MV-4-11 (cell line): ENCODE measurements around the gene OSBP2.

ENCODE experiments used
- DNase-seq: peaks from one replicate; lab custom pipeline; 2025; lab: John Stamatoyannopoulos, UW

Gene OSBP2

DNA sequence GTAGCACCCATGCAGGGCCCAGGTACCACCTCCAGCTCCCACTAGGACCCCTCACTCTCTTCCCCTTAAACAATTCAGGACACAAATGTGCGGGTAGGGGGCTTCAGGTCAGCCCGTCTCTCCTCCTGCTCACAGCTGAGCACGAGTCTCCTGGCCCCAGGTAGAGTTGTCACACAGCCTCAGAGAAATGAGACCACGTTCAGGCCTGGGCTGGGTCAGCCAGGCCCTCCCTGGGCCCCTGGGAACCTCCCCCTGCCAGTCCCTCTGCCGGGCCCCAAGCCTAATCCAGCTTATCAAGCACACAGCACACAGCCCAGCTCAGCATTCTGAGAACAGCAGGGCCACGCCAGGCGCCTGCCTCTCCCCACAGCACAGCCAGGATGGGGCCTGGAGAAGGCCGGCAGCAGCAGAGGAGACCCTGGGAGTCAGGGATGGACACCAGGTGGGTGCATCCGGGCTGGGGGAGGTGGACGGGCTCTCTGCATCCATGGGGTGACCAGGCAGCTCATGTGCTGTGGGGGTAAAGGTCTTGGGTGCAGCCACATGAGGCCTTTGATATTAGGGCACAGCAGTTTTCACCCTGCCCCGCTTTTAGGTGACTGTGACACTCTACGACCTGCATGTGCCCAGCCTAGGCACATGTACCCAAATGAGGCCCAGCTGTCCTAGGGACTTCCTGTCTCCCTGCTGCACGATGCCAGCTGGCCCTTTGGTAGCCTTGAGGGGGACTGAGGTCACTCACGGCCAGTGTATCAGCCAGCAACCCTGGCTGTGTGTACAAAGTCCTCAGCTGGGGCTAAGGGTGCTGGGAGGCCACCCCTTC lies 186.9 kb downstream of the OSBP2 start:
- no peak for DNase-seq

DNA sequence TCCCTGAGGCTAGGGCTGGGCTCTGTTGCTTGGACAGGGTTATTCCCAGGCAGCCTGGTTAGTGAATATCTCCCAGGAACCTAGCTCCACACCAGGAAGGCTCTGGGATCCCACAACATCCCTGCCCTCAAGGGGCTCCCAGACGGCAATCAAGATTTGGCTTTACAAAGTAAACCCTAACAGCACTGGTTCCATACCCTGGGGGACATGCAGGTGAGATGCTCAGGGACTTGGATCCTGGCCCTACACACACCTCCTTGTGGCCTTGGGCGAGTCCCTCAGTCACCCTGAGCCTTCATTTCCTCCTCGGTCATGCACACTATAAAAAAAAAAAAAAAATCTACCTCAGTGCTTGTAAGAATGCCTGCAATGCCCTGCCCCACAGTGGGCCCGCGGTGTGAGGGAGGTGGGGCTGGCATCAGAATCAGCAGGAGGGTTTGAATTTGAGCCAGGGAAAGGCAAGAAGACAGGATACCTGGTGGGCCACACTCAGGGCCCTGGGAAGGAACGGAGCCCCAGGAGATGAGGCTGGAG lies 187.6 kb downstream of the OSBP2 start:
- DNase-seq = no peak

DNA sequence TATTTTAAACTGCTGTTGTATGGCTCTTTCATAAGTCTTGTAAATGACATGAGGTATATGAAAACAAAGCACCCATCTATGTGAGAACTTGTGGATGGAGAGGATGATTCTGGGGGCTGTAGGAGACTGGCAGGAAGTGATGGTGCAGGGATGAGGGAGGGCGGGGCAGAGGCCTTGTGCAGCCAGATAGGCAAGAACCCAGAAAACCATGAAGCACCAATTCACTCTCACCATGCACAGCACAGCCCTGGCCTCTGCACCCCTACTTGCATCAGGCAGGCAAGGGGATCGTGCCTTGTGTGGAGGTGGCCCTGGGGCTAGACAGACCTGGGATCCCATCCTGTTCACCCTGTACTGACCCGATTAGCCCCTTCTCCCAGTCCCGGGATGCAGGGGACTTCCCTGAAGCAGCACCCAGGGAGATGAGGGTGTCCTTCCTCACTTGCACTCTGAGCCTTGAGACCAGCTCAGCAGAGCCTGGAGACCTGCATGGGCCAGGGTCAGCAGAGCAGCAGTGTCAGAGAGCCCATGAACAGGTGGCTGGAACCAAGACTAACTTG lies 188.4 kb downstream of the OSBP2 start:
- no peak for DNase-seq

DNA sequence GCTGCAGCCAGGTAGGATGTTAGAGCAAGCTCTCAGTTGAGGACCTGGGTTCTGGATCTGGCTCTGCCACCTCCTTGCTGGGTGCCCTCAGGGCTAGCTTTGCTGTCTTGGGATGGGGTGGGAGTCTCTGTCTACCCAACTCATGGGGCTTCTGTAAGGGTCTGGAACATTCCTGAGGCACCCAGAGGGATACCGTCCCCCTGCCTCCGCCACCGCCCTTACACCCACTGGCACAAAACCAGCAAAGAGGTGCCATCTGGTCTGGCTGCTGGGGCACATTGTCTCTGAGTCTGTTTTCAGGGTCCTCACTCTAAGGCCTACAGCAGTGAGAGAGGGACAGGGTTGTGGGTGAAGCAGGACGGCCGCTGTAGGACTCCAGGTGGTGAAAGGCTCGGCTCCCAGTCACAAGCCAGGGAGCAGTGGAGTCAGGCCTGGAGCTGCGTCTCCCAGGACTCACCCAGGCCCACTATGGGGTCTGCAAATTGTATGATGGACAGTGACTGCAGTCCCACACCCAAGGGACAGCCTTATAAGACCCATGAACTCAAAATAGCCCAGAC lies 189.0 kb downstream of the OSBP2 start:
- no peak for DNase-seq

DNA sequence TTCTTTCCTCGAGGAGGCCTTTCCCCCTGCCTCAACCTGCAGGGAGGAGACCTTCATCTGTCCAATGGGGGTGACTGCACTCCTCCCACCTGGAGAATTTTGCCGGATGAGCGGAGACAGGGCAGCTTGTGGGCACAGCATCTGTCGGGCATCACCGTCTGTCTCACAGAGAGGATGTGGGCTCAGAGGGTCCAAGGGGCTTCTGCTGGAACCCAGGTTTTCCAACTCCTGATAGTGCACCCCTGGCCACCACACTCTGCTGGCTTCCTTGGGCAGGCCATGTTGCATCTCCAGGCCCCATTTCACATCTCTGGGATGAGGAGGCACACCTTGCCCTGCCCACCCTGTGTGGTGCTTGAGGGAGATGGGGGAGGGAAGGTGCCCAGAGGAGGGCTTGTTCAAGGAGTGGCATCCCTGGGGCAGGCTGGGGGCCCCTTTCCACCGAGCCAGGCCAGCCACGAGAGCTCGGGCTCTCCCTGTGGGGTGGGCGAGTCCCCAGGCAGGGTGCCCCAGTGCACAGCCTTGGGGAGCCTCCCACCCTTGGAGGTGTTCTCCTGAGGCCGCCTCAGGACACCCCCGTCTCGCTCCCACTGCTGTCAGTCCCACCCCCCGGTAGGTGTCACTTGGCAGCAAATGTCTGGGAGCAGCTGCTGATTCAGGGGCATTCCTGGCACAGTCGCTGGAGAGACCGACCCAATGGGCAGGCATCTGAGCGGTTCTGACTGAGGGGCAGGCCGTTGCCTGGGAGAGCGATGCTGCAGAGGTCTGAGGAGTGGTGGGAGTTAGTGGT lies 189.7 kb downstream of the OSBP2 start:
- DNase-seq = no peak

DNA sequence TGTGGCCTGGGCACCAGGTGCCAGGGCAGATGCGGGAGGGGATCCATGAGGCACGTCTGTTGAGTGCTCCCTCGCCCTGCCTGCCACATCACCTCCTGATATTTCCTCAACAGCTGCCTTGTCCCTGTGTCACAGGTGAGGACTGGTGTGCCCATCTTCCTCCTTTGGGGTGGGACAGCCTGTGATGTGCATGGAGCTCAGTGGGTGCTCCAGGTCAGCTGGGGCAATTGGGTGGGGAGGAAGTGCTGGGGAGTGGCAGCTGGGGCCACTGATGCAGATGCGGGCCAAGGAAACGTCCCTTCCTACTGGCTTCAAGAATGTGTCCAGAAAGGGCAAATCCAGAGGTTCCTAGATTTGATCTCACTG lies 190.3 kb downstream of the OSBP2 start:
- DNase-seq = no peak

DNA sequence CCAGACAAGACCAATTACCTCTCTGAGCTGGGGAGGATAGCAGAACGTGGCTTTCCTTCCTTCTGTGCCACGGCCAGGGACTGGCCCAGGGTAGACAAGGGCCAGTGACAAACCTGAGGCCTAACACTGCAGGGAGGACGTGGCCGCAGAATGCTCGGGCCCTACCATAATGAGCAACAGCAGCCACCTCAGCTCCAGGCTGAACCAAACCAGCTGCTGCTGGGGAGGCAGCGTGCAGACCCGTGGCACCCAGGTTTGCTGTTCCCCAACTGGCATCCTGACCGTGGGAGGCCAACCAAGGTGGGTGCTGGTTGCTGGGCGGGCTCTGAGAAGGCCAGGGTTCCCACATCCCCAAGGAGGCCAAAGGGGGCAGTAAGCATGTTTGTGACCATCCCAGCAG lies 190.9 kb downstream of the OSBP2 start:
- no peak for DNase-seq

DNA sequence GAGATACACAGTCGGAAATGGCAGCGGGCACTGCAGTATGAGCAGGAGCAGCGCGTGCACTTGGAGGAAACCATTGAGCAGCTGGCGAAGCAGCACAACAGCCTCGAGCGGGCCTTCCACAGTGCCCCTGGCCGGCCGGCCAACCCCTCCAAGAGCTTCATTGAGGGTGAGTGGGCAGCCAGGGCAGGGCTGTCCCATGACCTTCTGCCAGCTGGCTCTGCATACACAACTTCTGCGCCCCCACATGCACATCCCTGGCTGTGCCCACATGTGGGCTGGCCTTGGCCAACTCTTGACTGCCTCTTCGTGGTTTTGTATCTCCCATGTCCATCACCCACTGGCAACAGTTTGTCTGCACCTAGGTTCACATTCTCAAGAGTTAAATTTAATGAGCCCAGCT lies 192.8 kb downstream of the OSBP2 start:
- no peak for DNase-seq

DNA sequence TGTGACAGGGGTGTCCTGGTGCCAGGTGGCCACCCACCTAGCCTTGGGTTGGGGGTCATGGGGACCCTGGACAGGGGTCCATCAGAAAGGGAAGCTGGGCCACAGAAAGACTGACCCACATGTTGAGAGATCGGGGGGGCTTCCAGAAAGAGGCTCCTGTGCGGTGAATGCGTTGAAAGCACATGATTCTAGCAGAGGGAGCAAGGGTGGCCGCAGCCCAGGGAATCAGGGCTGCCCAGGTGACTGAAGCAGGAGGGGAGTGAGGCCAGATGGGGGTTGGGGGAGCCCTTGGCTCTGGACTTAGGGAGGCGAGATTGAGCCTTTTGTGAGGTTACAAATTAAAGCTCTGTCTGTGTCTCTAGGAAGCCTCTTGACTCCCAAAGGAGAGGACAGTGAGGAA lies 193.2 kb downstream of the OSBP2 start:
- DNase-seq = no peak

DNA sequence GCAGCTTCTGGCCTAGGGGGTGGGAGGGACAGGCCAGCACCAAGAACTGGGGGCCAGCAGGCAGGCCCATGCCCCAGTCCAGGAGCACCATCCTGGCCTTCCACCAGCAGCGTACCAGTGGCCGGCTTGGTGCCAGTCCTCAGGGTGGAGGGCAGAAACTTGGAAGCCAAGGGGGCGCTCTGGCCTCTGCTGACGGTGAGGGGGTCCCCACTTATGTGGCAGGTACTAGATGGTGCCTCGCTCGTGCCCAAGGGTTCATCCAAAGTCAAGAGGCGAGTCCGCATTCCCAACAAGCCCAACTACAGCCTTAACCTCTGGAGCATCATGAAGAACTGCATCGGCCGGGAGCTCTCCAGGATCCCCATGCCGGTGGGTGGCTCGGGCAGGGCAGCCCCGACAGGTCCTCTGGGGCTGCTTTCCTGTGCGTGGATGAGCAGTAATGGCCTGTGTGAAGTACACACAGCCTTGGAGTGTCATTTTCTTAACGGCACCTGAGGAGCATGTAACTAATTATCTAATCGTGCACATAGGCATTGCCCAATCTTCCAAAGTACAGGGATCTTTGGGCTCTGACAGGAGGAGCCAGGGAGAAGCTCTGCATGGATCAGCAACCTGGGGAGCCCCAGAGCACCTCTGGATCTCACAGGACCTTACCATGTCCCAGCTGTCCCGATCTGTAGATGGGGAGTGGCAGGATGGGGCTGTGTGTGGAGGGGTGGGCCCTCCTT lies 194.8 kb downstream of the OSBP2 start:
- DNase-seq = no peak

DNA sequence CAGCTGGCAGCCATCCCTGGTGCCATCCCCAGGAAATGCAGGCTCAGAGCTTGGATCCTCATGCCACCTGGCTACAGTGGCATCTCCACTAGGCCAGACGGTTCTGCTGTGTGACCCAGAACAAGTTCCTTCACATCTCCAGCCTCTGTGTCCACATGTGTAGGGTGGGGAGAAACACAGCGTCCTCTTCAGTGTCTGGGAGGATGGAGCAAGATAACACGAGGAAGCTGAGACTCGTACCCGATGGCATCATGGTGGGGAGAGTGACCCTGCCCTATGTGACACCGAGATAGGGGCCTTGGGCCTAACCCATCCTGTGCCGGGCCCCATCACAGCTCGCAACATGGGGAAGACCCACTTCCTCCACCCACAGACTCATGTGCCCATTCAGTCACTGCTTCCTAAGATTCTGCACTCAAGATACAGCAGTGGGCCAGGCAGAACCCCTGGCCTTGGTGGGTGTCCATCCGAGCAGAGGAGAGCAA lies 195.4 kb downstream of the OSBP2 start:
- DNase-seq = no peak

DNA sequence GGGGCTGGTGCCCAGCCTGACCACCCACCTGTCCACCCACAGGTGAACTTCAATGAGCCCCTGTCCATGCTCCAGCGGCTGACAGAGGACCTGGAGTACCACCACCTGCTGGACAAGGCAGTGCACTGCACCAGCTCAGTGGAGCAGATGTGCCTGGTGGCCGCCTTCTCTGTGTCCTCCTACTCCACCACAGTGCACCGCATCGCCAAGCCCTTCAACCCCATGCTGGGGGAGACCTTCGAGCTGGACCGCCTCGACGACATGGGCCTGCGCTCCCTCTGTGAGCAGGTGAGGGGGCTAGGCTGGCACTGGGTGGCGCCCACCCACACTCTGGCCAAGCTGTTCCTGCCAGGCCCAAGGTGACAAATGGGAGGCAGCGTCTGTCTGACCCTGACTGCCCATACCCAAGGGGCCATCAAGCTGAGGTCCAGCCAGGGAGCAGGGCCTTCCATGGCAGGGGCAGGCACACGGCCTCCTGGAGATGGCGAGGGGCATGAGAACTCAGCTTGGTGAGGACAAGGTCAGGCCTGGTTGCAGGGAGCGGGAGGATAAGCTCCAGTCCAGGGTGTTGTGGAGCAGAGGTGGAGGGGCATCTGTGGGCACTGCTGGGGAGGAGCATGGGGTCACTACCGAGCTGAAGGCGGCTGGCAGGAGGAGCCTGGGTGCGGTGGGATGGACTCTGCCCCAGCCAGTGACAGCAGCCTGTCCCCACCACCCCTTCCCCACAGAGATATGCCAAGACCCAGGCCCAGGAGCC lies 196.2 kb downstream of the OSBP2 start:
- no peak for DNase-seq

DNA sequence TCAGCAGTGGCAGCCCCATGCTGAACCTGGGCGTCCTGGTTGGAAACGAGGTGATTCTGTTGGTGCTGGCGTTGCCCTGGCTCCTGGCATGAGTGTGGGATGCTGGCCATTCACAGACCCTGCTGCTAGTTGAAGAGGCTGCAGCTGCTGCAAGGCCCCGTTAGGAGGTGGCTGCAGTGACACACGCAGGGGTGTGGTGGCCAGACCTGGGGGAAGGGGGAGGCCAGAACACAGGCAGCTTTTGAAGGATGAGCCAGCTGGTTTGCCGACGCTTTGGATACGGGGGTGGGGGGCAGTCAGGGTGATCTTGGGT lies 196.7 kb downstream of the OSBP2 start:
- DNase-seq = no peak

DNA sequence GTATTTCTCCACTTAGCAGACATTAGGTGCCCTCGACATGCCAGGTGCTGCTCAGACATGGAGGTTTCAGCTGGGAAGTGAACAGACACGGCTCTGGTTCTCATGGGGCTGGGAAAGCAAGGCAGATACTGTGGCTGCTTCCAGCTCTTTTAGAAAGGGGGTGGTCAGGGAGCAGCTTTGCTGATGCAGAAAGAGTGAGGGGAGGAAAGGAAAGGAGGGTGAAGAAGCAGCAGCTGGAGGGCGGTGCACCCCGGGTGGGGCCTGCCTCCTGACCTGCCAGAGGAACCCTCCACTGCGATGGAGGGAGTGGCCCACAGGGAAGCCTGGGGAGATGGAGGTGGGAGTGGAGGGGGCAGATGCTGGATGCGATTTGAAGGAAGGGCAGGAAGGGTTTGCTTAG lies 197.1 kb downstream of the OSBP2 start:
- no peak for DNase-seq

DNA sequence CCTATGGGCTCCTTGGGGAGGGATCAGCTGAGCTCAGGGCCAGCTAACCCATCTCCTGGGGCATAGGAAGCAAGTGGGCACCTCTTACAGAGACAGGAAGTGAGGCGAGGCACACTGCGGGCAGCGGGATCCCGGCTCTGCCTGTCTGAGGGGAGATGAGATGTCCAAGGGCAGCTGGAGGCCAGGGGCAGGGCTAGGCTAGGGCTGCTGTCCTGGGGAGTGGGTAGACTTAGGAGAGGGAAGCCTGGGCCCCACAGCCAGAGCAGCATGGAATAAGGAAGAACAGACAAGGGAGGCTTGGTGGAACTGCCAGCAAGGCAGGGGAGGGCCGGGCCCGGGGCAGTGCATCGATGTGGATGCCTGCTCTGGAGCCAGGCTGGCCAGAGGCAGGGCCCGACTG lies 197.6 kb downstream of the OSBP2 start:
- no peak for DNase-seq

DNA sequence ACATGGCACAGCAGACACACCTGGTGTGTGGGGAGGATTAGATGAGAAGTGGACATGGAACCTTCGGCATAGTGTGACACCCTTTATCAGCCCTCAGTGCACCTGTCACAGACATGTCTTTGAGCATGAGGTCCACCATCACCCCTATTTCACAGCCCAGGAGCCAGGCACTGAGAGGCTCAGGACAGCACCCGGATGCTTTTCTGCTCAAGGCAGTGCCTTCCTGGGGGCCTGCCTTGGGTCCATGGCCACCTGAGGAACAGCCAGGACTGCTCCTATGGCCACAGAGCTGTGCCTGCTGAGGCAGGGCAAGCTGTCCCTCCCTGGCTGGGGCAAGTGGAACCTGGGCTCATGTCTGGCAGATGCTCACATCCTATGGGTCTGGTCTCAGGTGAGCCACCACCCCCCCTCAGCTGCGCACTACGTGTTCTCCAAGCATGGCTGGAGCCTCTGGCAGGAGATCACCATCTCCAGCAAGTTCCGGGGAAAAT lies 198.1 kb downstream of the OSBP2 start:
- DNase-seq = no peak

DNA sequence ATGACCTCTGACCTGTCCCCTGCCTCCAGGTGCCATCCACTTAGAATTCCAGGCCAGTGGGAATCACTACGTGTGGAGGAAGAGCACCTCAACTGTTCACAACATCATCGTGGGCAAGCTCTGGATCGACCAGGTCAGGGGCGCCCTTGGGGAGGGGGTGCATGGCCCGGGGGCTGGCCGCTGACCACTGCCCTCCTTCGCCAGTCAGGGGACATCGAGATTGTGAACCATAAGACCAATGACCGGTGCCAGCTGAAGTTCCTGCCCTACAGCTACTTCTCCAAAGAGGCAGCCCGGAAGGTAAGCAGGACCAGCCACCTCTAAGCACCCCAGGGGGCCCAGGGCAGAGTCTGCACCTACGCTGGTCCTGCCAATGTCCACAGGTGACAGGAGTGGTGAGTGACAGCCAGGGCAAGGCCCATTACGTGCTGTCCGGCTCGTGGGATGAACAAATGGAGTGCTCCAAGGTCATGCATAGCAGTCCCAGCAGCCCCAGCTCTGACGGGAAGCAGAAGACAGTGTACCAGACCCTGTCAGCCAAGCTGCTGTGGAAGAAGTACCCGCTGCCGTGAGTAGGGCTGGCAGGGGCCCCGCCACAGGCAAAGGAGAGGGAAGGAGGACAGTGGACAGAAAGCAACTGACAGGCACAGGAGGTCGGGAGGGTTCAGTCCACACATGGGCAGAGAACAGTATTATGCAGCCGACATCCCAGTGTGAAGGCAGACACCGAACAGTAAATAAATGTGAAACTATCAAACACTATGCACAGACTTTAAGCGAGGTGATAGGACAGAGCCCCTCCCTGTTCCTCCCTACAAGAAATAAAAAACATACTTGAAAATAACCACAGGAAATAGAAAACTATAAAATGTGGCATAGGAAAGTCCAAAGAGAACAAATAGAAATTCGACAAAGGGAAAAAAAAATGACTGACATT lies 199.0 kb downstream of the OSBP2 start:
- DNase-seq = no peak

DNA sequence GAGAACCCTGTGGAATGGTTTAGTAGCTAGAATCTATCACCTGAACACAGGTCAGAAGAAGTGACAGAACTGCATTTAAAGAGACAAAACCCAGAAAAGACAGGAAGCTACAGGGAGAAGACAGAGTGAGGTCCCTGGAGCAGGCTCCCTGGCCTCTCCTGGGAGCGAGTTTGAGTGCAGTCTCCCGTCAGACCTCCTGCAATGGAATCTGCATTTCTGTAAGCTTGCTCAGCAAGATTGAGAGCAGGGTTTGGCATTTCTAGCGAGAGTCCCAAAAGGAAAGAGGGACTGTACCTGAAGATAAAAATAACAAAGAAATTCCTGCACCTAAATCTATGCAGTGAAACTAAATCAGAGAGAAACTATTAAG lies 199.7 kb downstream of the OSBP2 start:
- no peak for DNase-seq

DNA sequence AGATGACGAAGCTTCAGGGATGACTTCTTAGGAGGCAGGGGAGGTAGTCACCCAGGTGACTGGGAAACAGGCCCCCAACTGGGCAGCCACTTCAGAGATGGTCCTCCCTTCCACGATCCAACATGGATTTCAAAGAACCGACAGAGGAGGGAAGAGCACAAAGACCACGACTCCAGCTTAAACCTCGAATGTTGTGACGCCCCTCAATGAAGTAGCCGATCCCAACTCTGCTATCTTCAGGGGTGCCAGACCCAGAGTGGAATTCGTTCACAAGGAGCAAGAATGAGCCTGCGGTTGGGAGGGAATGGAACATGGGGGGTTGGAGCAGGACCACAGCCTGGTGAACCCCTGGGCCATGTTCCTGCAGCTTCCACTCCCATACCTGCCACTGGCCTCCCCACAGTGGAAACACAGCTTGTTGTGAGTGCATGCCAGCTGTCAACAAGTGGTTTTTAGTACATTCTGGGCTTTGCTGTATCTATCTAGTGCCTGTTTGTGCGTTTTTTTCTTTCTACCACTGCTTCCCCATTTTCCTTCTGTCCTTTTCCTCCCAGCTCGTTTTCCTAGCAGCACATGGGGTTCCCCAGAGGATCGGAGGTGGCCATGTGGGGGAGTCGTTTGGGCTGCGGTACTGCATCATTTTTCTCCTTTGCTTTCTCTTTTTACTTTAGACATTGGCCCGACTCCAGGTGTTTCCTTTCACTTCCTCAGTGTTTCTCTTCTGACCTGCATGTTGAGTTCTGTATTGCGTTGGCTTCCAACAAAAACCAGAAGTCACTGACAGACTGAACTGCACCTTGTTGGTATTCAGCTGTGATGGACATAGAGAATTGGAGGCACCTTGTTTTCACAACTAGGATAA lies 208.1 kb downstream of the OSBP2 start:
- no peak for DNase-seq
